OCI-LY1 (cell line): ENCODE results near the gene ALG9.

Experiments used
- EZH2 ChIP-seq: fragments of 200-600 bp; sonication (generic), shearing (Covaris generic); IDR thresholded peaks from 2 replicates; pipeline ENCODE4 v1.8.0; 2017; ENCODE audit warnings: borderline replicate concordance, mixed run types, mild to moderate bottlenecking, antibody characterized with exemption, low read length, moderate library complexity, mixed read lengths
- TF ChIP-seq, protein P1 (sequence below): fragments of 200-600 bp; sonication (generic), shearing (Covaris generic); IDR thresholded peaks from 2 replicates; pipeline ENCODE4 v1.5.1; 2017; ENCODE audit warnings: mild to moderate bottlenecking, antibody characterized with exemption, low read length, moderate library complexity, mixed read lengths

DNA sequence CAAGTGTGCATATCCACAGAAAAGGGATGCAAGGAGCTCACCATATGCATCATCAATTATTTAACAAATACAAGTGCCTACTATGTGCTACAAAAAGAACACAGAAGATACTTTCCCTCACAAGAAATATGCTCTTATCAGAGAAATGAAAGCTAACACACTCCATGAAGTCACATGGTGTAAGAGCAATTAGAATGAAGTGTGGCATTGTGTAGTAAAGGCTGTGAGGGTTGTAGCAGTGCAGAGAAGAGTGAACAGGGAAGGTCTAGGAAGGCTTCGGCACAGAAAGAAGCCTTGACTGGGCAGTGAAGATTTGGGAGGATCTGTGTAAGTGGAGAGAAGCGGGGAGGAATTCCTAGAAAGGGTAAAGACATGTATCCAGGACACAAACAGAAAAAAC lies 127.7 kb downstream of the ALG9 start:
- TF ChIP-seq, protein P1, sequence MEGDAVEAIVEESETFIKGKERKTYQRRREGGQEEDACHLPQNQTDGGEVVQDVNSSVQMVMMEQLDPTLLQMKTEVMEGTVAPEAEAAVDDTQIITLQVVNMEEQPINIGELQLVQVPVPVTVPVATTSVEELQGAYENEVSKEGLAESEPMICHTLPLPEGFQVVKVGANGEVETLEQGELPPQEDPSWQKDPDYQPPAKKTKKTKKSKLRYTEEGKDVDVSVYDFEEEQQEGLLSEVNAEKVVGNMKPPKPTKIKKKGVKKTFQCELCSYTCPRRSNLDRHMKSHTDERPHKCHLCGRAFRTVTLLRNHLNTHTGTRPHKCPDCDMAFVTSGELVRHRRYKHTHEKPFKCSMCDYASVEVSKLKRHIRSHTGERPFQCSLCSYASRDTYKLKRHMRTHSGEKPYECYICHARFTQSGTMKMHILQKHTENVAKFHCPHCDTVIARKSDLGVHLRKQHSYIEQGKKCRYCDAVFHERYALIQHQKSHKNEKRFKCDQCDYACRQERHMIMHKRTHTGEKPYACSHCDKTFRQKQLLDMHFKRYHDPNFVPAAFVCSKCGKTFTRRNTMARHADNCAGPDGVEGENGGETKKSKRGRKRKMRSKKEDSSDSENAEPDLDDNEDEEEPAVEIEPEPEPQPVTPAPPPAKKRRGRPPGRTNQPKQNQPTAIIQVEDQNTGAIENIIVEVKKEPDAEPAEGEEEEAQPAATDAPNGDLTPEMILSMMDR: no peak
- no peak for TF ChIP-seq EZH2
